Stimulated activated CD8-positive, alpha-beta memory T cell treated with anti-CD3 and anti-CD28 coated beads, Interleukin-7, amount 100 ng/mL, for 24 hours (primary cell): ENCODE measurements around the gene GATAD1.
"Not testable (repeated sequence)": the region's sequence is repeated elsewhere in the genome, so short reads cannot be mapped to it uniquely, and the experiment has no call there.

Source experiments
- DNase-seq: peaks from one replicate; pipeline ENCODE4 v3.0.0-alpha.2; 2020; ENCODE audit warnings: low read depth

The GATAD1 gene, protein sequence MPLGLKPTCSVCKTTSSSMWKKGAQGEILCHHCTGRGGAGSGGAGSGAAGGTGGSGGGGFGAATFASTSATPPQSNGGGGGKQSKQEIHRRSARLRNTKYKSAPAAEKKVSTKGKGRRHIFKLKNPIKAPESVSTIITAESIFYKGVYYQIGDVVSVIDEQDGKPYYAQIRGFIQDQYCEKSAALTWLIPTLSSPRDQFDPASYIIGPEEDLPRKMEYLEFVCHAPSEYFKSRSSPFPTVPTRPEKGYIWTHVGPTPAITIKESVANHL

DNA sequence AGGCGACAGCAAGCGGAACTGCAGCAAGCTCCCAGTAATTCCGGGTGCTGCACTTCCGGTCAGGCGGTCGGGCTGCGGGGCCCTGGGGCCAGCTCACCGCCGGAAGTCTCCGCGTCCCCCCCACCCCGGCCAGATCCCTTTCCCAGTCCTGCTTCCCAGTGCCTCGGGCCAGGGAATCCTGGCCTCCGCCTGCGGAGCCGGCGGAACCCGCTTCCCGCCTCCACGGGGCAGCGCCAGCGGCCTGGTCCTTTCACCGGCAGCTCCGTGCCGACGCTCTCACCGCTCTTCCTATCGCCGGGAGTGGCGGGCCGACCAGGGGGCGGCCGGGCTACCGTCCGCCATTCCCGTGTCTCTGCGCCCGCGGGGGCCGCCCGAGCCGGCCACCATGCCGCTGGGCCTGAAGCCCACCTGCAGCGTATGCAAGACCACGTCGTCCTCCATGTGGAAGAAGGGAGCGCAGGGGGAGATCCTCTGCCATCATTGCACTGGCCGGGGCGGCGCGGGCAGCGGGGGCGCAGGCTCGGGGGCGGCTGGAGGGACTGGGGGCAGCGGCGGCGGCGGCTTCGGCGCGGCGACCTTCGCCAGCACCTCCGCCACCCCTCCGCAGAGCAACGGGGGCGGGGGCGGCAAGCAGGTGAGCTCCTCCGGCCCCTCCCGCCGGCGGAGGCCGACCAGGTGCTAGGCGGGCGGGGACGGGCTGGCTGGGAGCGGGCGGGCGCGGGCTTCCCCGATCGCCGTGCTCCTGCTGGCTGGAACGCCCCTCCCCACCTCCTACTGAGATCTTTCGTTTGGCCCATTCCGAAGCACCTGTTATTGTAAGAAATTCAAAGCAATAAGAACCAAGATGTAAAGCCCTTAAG is at the start of gene GATAD1:
GATAD1 (plus strand) TSS at position 138 of the 860 bp plus-strand sequence; CDS start at position 386, 248 bp downstream.
- DNase-seq: peak; percentile 64

DNA sequence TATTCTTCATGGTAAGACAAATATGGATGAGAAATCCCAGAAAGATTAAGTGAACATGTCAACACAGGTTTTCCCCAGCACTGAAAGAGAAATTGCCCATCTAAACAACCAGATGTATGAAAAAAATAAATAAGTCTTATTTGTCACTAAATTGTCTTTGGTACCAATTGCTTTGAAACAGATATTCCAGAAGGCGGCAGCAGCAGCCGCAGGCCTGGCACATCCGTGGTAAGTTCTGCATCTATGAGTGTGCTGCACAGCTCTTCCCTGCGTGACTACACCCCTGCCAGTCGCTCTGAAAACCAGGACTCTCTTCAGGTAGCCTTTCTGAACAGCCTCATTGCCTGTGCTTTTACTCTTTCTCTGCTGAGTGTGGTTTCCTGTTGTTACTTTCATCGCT is 49.7 kb upstream of the GATAD1 start:
- no peak for DNase-seq

DNA sequence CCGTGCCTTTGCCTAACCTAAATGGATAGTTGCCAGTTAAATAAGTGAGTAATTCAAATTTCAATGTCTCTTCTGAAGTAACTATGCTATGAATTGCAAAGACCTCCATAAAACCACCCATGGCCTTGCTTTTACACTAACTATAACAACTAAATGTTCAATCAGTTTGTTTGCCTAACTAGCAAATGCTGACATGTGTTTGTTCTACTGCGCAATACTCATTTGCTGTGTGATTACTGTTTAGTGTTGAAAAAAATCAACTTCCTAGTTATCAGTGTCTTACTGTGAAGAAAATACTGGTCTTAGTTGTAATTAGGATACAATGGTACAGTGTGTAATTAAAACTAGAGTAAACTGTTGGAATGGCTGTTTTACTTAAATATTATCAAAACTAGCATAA is 47.3 kb upstream of the GATAD1 start:
- no peak for DNase-seq

DNA sequence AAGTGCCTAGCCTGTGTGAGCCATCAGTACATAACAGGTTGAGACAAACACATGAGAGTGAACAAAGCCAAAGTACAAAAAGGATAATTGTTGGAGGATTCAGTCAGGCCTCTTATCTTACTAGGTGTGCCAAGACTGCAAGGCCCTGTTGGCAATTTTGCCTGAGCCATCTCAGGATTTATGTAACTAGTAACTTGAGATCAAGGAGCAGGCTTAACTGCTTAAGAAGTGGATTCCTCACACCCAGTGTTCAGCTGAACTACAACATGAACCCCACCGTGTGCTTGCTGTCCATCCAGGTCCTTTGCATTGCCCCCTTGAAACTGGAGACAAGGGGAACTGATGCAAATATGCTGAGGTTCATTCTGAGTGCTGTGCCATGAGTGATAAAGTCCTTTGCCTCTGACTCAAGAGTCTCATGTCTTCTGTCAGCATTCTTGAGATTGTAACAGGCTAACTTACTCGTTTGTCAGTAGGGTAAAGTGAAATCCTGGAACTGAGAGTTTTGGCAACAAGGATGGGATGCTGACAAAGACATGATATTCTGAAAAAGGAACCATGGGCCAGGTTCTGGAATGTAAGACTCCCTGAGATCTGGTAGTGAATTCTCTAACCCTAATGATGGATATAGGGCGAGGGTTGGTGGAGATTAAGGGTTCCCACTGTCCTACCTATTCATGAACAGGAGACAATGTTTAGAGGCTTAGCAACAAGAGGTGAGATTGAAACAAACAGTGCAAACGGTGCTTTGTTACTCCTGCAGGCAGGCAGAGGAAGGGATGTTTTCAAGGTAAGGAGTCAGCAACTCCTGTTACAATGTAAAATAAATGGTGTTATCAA is 44.1 kb upstream of the GATAD1 start:
- DNase-seq: no peak

DNA sequence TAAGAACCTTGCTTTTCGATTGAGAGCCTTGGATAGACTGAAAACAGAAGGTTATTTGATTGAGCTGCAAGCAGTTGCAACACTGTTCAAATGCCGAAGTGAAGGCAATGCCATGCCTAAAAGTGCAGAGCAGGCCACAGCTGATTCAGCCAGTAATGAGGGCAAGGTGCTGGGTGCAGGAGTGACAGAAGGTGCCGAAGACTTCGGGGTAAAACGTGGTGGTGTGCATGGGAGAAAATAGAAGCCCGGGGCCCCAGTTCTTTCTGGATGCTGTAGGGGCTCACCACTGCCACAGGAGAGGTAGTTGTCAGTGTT is 43.6 kb upstream of the GATAD1 start:
- DNase-seq: no peak

DNA sequence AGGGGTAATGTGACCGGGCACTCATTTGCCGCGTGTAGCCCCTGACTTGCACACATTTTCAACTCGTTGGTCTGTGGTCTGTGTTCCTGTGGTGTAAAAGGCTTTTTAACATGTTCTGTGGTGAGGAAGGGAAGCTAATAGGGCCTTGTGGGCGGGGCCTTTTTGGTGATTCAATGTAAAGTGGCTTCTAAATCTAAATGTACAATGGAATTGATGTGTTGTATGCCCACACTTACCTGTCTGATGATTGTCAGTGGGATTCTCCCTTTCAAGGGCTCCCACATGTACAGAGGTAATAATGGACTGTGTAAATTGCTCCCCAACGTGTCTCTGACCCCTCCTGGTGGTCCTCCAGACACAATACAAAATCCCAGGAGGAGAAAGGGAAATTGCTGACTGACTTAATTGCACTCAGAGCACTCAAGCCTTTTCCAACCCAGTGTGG is 43.1 kb upstream of the GATAD1 start:
- DNase-seq: peak; percentile 12

DNA sequence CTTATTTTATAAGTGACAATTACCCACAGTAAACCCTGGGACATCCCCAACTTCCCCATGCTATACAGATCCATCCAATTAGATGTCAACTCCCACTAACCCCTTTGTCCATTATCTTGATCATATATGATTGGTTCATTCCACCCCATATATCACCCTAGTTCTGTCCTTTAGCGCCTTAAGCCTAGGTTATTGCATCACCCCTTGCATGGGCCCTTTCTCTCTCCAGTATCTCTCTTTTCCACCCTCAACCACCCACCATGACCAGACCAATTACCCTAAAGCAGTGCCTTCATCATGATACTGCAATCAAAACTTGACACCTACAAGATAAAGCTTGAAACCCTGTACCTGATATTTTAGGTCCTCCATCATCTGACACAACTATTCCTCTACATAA is 37.9 kb upstream of the GATAD1 start:
- DNase-seq: no peak

DNA sequence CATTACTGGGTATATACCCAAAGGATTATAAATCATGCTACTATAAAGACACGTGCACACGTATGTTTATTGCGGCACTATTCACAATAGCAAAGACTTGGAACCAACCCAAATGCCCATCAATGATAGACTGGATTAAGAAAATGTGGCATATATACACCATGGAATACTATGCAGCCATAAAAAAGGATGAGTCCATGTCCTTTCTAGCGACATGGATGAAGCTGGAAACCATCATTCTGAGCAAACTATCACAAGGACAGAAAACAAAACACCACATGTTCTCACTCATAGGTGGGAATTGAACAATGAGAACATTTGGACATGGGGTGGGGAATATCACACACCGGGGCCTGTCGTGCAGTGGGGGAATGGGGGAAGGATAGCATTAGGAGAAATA is 37.1 kb upstream of the GATAD1 start:
- DNase-seq: not testable (repeated sequence)

DNA sequence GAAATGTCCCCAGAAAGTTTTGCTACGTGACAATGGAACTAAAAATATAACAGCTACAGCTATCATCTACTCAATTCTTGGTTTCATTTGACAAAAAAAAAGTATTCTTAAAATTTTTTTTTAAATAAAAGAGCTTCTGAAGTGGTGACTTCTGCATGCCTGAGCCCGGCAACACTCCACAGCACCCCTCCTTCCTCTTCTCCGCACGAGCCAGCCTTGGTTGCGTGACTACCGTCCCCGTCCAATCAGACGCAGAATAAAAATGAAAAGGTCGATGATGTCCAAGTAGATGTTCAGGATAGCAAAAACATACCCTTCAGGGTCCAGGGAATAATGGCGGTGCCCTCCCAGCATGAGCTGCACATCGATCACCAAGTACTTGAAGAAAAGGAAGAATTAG is 34.5 kb upstream of the GATAD1 start:
- DNase-seq: no peak

DNA sequence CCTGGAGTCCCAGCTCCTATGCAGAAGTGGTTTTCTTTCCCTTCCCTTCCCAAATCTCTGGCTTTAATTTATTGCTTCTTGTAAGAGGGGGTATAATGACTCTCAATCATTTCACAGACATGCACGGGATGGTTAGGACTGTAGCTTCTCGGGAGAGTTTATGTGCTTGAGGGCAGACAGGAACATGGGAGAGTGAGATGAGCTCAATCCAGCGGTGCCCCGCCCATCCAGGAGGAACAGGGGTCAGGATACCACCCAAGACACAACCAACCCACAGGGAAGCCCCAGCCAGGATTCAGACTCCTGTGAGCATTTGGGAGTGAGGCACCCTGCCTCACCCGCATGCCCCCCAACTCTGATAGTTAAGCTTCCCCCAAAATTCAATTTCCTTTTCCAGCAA is 33.7 kb upstream of the GATAD1 start:
- DNase-seq: no peak

DNA sequence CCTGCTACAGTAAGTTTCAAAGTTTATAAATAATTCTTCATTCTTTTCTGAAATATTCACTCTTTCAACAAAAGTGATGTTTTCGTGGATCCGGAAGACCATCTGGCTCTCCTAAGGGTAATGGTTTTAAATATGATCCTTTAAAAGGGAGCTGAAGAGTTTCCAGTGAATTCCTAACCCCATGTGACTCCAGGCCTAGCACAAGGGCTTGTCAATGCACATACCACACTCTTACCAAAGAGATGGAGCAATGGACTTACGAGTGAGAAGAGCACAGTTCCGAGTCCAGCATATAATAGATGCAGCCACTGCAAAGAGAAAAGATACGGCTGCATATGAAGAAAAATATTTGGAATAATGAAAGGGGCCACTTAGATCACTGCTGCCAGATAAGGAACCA is 32.1 kb upstream of the GATAD1 start:
- no peak for DNase-seq

DNA sequence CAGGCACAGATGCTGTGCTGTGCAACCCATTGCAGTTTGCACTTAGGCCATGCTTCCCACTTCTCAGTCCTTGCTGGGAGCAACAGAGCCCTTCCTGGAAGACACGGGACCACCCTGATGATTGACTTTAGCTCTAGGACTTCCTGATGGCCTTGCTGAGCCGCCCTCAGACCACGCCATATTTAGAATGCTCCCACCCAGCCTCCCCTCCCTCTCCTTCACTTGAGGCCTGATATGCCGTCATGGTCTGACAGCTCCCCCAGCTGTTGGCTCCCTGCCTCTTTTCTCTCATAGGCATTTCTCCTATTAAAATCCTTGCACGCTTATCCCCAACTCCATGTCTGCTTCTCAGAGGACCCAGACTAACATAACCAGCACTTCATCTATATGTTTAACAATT is 29.4 kb upstream of the GATAD1 start:
- DNase-seq: no peak

DNA sequence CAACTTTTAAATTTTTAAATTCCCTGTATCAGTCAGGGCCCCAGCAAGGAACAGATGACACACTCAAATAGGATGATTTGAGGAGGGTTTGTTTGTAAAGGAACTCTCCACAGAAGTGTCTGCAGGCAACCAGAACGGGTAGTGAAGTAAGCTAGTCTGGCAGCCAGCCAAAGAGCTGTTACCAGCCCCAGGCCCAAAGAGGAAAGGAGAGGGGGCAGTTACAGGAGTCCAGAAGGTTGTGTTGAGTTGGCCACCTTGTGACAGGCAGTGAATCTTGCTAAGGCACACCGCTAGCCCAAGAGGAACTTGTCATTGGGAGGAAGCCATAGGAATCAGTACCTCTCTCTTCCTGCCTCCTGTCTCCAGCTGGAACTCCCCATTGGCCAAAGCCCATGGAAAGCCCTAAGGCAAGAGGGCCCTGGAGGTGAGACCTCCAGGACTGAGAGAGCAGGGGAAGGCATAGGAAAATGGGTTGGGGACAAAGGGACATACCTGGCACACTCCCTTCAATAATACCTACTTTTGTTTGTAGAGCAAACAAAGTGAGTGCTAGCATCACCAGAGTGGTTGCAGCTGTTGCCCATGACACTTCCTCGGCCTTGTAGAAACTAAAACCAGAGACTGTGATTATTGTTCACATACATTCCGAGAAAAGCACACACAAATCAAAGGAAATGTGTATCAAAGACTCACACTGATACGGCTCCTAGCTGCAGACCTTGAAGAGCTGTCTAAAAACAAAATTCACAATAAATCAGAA is 25.4 kb upstream of the GATAD1 start:
- DNase-seq: no peak

DNA sequence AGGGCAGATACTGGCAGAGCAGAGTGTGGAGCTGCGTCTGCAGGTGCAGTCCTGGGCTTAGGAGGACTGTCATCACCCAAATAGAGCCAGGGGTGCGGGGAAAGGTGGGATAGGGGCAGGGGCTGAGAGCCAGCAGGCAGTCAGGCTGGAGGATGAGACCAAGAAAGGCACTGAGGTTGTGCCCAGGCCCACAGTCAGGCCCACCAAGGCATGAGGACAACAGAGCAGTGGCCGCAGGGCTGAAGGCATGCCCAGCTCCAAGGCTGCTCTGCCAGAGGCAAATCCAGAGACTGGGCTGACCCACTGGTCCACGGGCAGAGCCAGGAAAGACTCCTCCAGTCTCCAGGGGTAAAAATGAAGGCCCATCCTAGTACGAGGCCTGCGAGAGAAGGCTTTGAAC is 24.4 kb upstream of the GATAD1 start:
- DNase-seq: no peak

DNA sequence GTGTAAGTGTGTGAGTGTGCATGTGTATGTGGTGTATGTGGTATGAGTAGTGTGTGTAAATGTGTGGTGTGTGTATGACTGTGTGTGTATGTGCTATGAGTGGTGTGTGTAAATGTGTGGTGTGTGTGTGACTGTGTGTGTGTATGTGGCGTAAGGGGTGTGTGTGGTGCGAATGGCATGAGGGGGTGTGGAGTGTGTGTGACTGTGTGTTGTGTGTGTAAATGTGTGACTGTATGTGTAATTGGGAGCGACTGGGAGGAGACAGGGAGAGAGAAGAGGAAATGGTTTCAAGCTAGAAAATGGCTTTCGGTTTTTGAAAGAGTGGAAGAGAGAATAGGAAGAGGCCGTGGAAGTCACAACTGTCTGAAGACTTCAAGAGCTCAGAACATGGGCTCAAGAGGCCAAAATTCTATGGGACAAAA is 23.6 kb upstream of the GATAD1 start:
- no peak for DNase-seq

DNA sequence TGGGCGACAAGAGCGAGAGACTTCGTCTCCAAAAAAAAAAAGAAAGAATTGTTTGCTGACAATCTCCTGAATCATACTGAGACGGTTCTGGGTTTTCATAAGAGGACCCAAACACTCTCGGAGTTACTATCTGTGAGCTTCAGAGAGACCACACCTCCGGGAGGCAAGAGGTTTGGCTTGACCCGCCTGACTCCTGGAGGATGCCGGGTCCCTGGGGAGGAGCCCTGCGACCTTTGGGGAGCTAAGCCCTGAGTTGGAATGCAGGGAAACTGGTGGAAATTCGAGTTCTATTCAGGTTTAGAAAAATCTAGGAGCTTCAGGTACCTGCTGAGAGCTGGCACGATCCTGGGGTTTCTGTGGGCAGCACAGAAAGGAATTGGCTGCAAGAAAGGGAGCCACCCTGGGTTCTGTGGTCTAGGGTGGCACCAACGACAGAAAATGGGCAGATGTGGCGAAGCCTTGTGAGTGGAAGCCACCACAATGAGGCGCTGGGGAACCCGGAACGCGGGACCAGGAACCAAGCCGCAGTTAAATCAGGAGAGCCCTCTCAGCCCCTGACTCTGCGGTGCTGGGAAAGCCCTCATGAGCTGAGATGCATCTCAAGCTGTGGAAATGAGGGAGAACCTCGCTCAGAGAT is 21.9 kb upstream of the GATAD1 start:
- no peak for DNase-seq

DNA sequence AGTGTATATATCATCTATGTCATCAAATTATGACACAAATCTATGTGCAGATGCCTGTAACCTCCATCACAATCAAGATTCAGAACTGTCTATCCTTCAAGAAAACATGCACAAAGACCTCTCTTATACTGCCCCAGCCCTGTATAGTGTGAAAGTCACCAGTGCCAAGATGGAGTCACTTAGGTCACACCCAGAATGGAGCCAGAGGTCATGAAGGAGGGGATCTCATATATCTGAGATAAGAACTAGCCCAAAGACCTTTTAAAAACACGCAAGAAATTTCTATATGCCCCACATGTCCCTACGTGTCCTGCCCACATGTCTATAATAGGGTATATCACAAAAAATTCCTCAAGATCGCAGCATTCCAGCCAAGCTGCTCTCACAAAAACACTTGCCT is 20.1 kb upstream of the GATAD1 start:
- no peak for DNase-seq

DNA sequence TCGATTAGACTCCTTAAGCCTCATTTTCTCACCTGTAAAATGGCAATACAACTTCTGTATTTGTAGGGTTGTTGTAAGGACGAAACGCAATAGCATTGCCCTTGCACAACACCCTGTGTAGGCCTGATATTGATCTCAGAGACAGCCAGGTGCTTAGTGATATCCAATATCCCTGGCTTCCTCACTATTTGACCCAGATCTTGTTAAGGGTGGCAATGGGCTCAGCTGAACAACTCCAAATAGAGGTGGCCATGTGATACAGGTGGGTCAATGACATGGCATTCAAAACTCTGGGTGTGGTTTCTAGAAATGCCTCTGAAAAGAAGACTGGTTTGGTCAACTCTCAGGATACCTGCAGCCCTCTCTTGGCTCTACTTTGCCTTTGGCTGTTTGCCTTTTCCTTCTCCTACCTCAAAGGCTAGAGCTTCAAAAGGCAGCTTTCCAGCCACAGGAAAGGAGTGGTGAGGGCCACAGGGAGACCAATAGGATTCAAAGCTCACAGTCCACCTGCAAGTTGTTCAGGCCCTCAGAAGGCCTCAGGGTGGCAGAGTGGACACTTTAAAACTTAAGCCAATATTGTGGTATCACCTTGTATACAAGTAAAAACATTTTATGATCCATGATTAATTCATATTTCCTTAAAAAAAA is 14.9 kb upstream of the GATAD1 start:
- no peak for DNase-seq

DNA sequence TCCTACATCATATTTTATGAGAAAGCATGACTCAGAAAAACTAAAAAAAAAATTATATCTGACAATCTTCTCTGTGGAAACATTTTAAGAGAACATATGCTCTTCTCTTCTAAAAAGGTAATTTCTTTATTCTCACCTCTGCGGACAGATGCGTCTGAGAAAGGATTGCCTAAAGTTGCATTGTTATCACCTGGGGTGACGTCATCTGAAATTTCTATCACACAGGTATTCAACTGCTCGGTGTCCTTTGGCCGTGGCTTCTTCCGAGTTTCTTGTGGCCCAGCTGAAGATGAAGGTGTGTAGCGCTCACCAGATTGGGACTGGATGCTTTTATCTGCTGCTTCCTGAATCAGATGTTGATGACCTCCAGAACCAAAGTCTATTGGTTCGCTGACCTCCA is 14.3 kb upstream of the GATAD1 start:
- DNase-seq: no peak

DNA sequence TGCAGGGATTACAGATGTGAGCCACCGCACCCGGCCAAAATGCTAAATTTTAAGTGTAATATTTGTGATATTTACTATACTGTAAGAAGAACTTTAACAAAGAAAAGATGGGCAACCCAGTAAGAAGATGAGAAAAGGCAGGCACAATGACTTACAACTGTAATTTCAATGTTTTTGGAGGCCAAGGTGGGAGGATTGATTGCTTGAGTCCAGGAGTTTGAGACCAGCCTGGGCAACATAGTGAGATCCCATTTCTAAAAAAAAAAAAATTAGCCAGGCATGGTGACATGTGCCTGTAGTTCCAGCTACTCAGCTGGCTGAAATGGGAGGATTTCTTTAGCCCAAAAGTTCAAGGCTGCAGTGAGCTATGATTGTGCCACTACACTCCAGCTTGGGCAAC is 11.7 kb upstream of the GATAD1 start:
- no peak for DNase-seq
